ENCODE data around the gene CARMIL3.
"Not testable (repeated sequence)": the region's sequence is repeated elsewhere in the genome, so short reads cannot be mapped to it uniquely, and the experiment has no call there.

Gene CARMIL3

DNA sequence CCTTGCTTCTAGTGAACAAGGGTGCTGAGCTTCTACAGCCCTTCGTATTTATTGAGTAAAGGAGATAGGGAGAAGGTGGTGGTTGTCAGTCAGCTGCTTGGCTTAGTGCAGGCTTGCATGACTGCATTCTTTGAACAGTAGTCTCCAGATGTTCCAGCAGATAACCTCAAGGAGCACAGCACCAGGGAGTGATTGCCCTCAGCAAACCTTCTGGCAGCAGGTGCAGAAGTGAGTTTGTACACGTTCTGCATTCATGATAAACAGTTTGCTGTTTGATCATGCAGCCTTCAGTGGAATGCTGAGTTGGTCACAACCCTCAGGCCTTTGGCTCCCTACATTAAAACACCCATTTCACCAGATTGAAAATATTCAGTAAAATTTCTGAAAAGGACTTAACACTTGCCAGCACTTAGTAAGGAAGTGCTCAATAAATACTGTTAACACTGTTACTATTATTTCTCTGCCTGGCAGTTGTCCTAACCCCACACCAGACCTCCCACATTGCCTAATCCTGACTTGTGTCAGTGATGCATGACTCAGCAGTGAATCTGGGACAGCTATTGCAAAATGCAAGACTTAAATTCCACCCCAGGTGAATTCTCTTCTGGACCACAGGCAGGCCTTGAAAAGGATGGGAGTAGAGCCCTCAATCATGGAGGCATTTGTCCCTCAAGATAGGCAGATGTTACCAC, 18.9 kb upstream of the CARMIL3 start:
- TF ChIP-seq SUZ12 (IDR thresholded peaks at IDR 0.05; ENCODE audit: extremely low read depth, insufficient read depth, insufficient read length) (no peak), ZNF274 (IDR thresholded peaks at IDR 0.05; ENCODE audit: low read depth, low read length) (no peak), YY1 (IDR thresholded peaks at IDR 0.05; ENCODE audit: insufficient read depth, insufficient read length) (no peak)
- no peak for DNase-seq (ENCODE audit: low read depth, low spot score)
- H3K9ac ChIP-seq (ENCODE audit: insufficient read length, low read depth): no peak overlapping the region

GRCh38 chr14:24035769-24036168, 16.0 kb upstream of the CARMIL3 start:
- H3K27me3 ChIP-seq (ENCODE audit: insufficient read depth, insufficient read length); H3K4me1 ChIP-seq (ENCODE audit: insufficient read depth, insufficient read length); H3K9ac ChIP-seq (ENCODE audit: insufficient read length, low read depth); DNase-seq (ENCODE audit: low read depth, low spot score); H3K36me3 ChIP-seq (ENCODE audit: insufficient read depth, insufficient read length, low read length): not testable (repeated sequence)
- Histone ChIP-seq H3K4me3 (ENCODE audit: insufficient read length, low read depth) (peak overlapping the region; percentile 61), H3K9me3 (ENCODE audit: insufficient read depth, low read length) (peaks cover 13% of the 10 kb centered on the region; the same call in 1 of the 2 replicates)

More for the DNA sequence above, 18.9 kb upstream of the CARMIL3 start:
- Histone ChIP-seq H3K4me3 (ENCODE audit: insufficient read length, low read depth) (no peak overlapping the region), H3K27me3 (ENCODE audit: insufficient read depth, insufficient read length) (no peaks in the 10 kb centered on the region), H3K36me3 (ENCODE audit: insufficient read depth, insufficient read length, low read length) (no peaks in the 10 kb centered on the region), H3K9me3 (ENCODE audit: insufficient read depth, low read length) (peaks cover 13% of the 10 kb centered on the region; the same call in 1 of the 2 replicates), H3K4me1 (ENCODE audit: insufficient read depth, insufficient read length) (no peaks in the 10 kb centered on the region)

DNA sequence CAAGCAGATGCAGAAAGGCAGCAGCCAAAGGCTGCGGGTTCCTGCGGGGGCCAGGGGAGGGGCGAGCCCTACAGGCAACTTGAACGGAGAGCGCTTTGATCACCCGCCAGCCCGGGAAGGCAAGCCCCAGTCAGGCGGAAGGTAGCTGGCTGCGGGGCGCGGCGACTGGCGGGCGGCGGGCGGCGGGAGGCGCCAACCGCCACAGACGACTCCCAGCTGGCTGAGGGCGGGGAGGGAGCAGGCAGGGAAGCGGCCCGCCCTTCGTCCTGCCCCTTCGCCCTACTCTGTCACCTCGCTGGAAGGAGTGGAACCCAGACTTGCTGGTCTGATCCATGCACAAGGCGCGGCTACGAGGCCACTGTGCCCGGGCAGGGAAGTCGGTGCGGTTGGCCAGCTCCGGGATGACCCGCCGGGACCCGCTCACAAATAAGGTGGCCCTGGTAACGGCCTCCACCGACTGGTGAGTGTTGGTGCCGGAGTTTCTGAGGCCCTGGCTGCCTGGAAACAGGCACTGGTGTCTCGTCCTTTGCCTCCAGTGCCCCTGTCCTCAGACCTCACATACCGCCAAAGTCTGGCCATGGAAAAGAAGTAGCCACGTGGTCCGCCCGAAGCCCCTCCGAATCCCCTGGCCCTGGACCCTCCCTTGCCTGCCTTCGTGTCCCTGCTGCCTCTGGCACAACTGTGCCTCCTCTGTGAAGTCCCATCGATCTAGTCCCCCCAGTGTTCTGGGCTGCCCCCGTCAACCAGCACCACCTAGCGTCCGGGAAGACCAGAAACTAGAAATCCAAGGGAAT, 15.4 kb upstream of the CARMIL3 start:
- no peak for DNase-seq (ENCODE audit: low read depth, low spot score)
- TF ChIP-seq ZNF274 (IDR thresholded peaks at IDR 0.05; ENCODE audit: low read depth, low read length) (no peak), YY1 (IDR thresholded peaks at IDR 0.05; ENCODE audit: insufficient read depth, insufficient read length) (no peak), SUZ12 (IDR thresholded peaks at IDR 0.05; ENCODE audit: extremely low read depth, insufficient read depth, insufficient read length) (no peak)
- H3K27me3 ChIP-seq (ENCODE audit: insufficient read depth, insufficient read length): no peaks in the 10 kb centered on the region
- peak overlapping the region; percentile 83 for H3K9ac ChIP-seq (ENCODE audit: insufficient read length, low read depth)
- H3K36me3 ChIP-seq (ENCODE audit: insufficient read depth, insufficient read length, low read length): no peaks in the 10 kb centered on the region
- H3K4me3 ChIP-seq (ENCODE audit: insufficient read length, low read depth): peak overlapping the region; percentile 61
- H3K9me3 ChIP-seq (ENCODE audit: insufficient read depth, low read length): peaks cover 13% of the 10 kb centered on the region; the same call in 1 of the 2 replicates
- no peaks in the 10 kb centered on the region for H3K4me1 ChIP-seq (ENCODE audit: insufficient read depth, insufficient read length)

- not testable (repeated sequence) for H3K9ac ChIP-seq (ENCODE audit: insufficient read length, low read depth); DNase-seq (ENCODE audit: low read depth, low spot score); H3K4me3 ChIP-seq (ENCODE audit: insufficient read length, low read depth)
Measured at GRCh38 chr14:24036963-24037657, 14.7 kb upstream of the CARMIL3 start.

GRCh38 chr14:24037658-24038037, 14.2 kb upstream of the CARMIL3 start:
- H3K9ac ChIP-seq (ENCODE audit: insufficient read length, low read depth): no peak overlapping the region
- no peaks in the 10 kb centered on the region for H3K27me3 ChIP-seq (ENCODE audit: insufficient read depth, insufficient read length)
- no peak for DNase-seq (ENCODE audit: low read depth, low spot score)
- H3K4me3 ChIP-seq (ENCODE audit: insufficient read length, low read depth): no peak overlapping the region
- no peaks in the 10 kb centered on the region for H3K36me3 ChIP-seq (ENCODE audit: insufficient read depth, insufficient read length, low read length)
- peaks cover 5% of the 10 kb centered on the region; the same call in 1 of the 2 replicates for H3K9me3 ChIP-seq (ENCODE audit: insufficient read depth, low read length)
- TF ChIP-seq SUZ12 (IDR thresholded peaks at IDR 0.05; ENCODE audit: extremely low read depth, insufficient read depth, insufficient read length): no peak
- TF ChIP-seq YY1 (IDR thresholded peaks at IDR 0.05; ENCODE audit: insufficient read depth, insufficient read length): no peak
- TF ChIP-seq ZNF274 (IDR thresholded peaks at IDR 0.05; ENCODE audit: low read depth, low read length): no peak
- H3K4me1 ChIP-seq (ENCODE audit: insufficient read depth, insufficient read length): no peaks in the 10 kb centered on the region

More at GRCh38 chr14:24036963-24037657, 14.7 kb upstream of the CARMIL3 start:
- not testable (repeated sequence) for H3K36me3 ChIP-seq (ENCODE audit: insufficient read depth, insufficient read length, low read length); H3K27me3 ChIP-seq (ENCODE audit: insufficient read depth, insufficient read length); H3K4me1 ChIP-seq (ENCODE audit: insufficient read depth, insufficient read length)
- peaks cover 10% of the 10 kb centered on the region; the same call in 1 of the 2 replicates for H3K9me3 ChIP-seq (ENCODE audit: insufficient read depth, low read length)

DNA sequence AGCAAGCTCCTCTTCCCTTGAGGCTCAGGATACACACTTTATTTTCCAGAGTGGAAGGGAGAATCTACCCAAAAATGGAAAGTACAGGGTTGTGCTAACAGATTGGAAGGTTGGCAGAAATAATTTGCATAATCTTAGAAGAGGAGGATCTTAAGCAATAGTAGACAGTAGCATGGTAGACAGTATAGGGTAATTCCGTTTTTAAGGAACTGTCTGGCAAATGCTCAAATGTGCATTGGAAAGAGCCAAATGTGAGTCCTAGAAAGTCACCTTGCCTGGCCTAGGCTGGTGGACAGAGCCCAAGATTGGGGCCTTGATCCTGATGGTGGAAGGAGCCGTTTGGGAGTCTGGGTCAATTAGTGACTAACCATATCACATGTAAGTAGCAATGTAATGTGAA, 13.1 kb upstream of the CARMIL3 start:
- no peak for DNase-seq (ENCODE audit: low read depth, low spot score)
- Histone ChIP-seq H3K9ac (ENCODE audit: insufficient read length, low read depth) (no peak overlapping the region), H3K9me3 (ENCODE audit: insufficient read depth, low read length) (no peaks in the 10 kb centered on the region), H3K27me3 (ENCODE audit: insufficient read depth, insufficient read length) (no peaks in the 10 kb centered on the region), H3K4me3 (ENCODE audit: insufficient read length, low read depth) (no peak overlapping the region), H3K4me1 (ENCODE audit: insufficient read depth, insufficient read length) (no peaks in the 10 kb centered on the region), H3K36me3 (ENCODE audit: insufficient read depth, insufficient read length, low read length) (no peaks in the 10 kb centered on the region)
- TF ChIP-seq YY1 (IDR thresholded peaks at IDR 0.05; ENCODE audit: insufficient read depth, insufficient read length) (no peak), ZNF274 (IDR thresholded peaks at IDR 0.05; ENCODE audit: low read depth, low read length) (no peak), SUZ12 (IDR thresholded peaks at IDR 0.05; ENCODE audit: extremely low read depth, insufficient read depth, insufficient read length) (no peak)

- DNase-seq (ENCODE audit: low read depth, low spot score): no peak
- no peaks in the 10 kb centered on the region for H3K27me3 ChIP-seq (ENCODE audit: insufficient read depth, insufficient read length)
- H3K4me3 ChIP-seq (ENCODE audit: insufficient read length, low read depth): no peak overlapping the region
- H3K9ac ChIP-seq (ENCODE audit: insufficient read length, low read depth): no peak overlapping the region
- H3K36me3 ChIP-seq (ENCODE audit: insufficient read depth, insufficient read length, low read length): no peaks in the 10 kb centered on the region
- H3K4me1 ChIP-seq (ENCODE audit: insufficient read depth, insufficient read length): no peaks in the 10 kb centered on the region
- no peak for TF ChIP-seq ZNF274 (IDR thresholded peaks at IDR 0.05; ENCODE audit: low read depth, low read length)
- TF ChIP-seq SUZ12 (IDR thresholded peaks at IDR 0.05; ENCODE audit: extremely low read depth, insufficient read depth, insufficient read length): no peak
- no peak for TF ChIP-seq YY1 (IDR thresholded peaks at IDR 0.05; ENCODE audit: insufficient read depth, insufficient read length)
- H3K9me3 ChIP-seq (ENCODE audit: insufficient read depth, low read length): no peaks in the 10 kb centered on the region
Measured at GRCh38 chr14:24040692-24041091, 11.1 kb upstream of the CARMIL3 start.
